KMS-11 (cell line): ENCODE measurements around the gene NAAA.

Experiments
- H2AFZ ChIP-seq: fragments of 200-600 bp; sonication (generic); 2 replicates; pipeline ENCODE4 v1.6.1; 2016; ENCODE audit warnings: antibody characterized with exemption, mixed run types, low read depth
- H3K27ac ChIP-seq: fragments of 200-600 bp; sonication (generic); 2 replicates; pipeline ENCODE4 v1.6.1; 2016; ENCODE audit warnings: mild to moderate bottlenecking, mixed run types
- H3K27me3 ChIP-seq: fragments of 200-600 bp; sonication (generic); 2 replicates; pipeline ENCODE4 v1.6.1; 2017; ENCODE audit warnings: mild to moderate bottlenecking, low read depth, mixed run types, moderate library complexity; ENCODE audit not compliant: insufficient read depth
- H3K36me3 ChIP-seq: fragments of 200-600 bp; sonication (generic); 2 replicates; pipeline ENCODE4 v1.6.1; 2017; ENCODE audit warnings: mild to moderate bottlenecking, mixed run types; ENCODE audit not compliant: insufficient read depth
- H3K4me1 ChIP-seq: fragments of 200-600 bp; sonication (generic); 2 replicates; pipeline ENCODE4 v1.6.1; 2016; ENCODE audit warnings: mild to moderate bottlenecking, low read depth, mixed run types; ENCODE audit not compliant: poor library complexity, severe bottlenecking
- H3K4me2 ChIP-seq: fragments of 200-600 bp; sonication (generic); 2 replicates; pipeline ENCODE4 v1.7.0; 2016; ENCODE audit warnings: mild to moderate bottlenecking, mixed run types
- H3K4me3 ChIP-seq: fragments of 200-600 bp; sonication (generic); IDR thresholded peaks from 2 replicates; pipeline ENCODE4 v1.6.1; 2017; ENCODE audit warnings: low read depth, low read length, mixed read lengths; ENCODE audit not compliant: insufficient read depth
- H3K79me2 ChIP-seq: fragments of 200-600 bp; sonication (generic); 2 replicates; pipeline ENCODE4 v1.6.1; 2016; ENCODE audit warnings: low read depth, mixed run types; ENCODE audit not compliant: insufficient read depth
- H3K9ac ChIP-seq: fragments of 200-600 bp; sonication (generic); 2 replicates; pipeline ENCODE4 v1.6.1; 2016; ENCODE audit warnings: mild to moderate bottlenecking, mixed run types
- H4K20me1 ChIP-seq: fragments of 200-600 bp; sonication (generic); 2 replicates; pipeline ENCODE4 v1.6.1; 2016; ENCODE audit warnings: mild to moderate bottlenecking, mixed run types; ENCODE audit not compliant: insufficient read depth
- CTCF ChIP-seq: fragments of 200-600 bp; sonication (generic); conservative IDR thresholded peaks from 2 replicates; pipeline ENCODE4 v1.6.1; 2017; ENCODE audit warnings: low read depth, mild to moderate bottlenecking, antibody characterized with exemption, low read length, moderate library complexity, mixed read lengths

NAAA gene

DNA sequence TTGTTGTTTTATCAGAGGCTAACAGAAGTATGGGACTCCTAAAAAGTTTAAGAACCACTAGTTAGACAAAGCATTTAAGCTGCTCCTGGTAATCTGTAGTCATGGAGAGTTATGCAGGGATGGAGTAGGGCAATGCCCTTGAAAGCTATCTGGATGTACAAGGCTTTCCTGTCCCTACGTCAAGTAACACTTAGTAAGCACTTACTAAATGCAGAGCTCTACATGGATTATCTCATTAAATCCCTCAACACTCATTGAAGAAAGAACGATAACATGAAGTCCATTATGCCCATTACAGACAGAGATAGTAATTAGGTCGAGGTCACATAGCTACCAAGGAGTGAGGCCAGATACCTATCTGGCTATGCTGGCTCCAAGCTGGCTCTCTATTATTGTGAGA is 71.7 kb downstream of the NAAA start:
- no peak overlapping the region for H3K27ac ChIP-seq
- no peak overlapping the region for H3K4me2 ChIP-seq
- H3K79me2 ChIP-seq = no peaks in the 10 kb centered on the region
- H3K4me3 ChIP-seq = no peak overlapping the region
- H3K9ac ChIP-seq = no peak overlapping the region
- H3K27me3 ChIP-seq = no peaks in the 10 kb centered on the region
- TF ChIP-seq CTCF = no peak
- no peaks in the 10 kb centered on the region for H4K20me1 ChIP-seq
- H3K36me3 ChIP-seq = no peaks in the 10 kb centered on the region
- no peaks in the 10 kb centered on the region for H3K4me1 ChIP-seq
- no peak overlapping the region for H2AFZ ChIP-seq

GRCh38 chr4:75867130-75867529 is 73.7 kb downstream of the NAAA start:
- Histone ChIP-seq H3K4me1 (no peaks in the 10 kb centered on the region), H3K79me2 (no peaks in the 10 kb centered on the region), H3K4me3 (no peak overlapping the region), H3K36me3 (no peaks in the 10 kb centered on the region), H3K27me3 (no peaks in the 10 kb centered on the region), H2AFZ (no peak overlapping the region), H3K9ac (no peak overlapping the region), H3K4me2 (no peak overlapping the region), H4K20me1 (no peaks in the 10 kb centered on the region), H3K27ac (no peak overlapping the region)
- TF ChIP-seq CTCF = no peak
